Measurements from ENCODE around the gene TNNI3K. TPM values are rescaled to one million over a fixed set of nuclear protein-coding genes. Genes with fewer than 3 reads are reported as not detected.

TNNI3K gene
- total and polyA plus RNA-seq, 10 of the 15 experiments (the other 5 are each of a cell fraction or from before 2014, with no cell fraction given): 0.14 to 1.6 (median 0.44) TPM; not detected in 4

DNA sequence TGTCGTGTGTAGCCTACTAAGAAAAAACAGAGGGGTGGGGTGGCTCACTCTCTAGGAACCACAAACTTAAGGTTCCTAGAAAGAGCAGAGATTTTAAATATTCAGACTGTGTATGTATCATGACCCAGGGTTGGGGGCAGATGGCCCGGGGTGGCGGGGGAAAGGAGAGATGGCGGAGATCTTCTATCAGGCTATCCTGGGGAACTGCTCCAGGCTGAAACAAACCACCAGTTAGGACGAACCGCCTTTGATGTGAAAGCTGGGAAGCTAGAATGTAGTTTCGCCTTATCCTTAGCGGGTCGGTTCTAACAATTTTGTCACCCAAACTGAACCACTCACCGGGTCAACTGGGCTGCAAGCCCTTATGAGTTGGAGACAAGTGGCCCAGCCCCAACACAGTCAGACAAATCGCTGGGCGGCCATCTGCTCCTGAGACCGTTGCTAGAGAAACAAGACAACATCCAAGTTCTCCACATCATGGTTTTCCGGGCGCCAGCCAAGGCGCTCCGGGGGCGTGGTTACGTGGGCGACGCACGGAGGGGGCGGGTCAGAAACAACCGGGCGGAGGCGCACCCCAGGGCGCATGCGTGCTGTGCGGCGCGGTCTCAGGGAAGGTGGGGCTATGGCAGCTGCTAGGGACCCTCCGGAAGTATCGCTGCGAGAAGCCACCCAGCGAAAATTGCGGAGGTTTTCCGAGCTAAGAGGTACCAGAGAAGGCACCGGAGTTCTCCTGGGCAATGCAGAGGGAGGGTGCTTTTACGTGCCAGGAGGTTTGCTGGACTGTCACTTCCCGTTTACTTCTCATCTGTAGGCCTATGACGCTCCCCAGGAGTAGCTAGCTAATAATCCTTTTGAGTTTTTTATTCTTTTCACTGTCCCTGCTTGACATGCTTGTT, 37.3 kb upstream of the TNNI3K start, which contains the start of the genes FPGT and LRRIQ3 (continued):
- no peak for TF ChIP-seq MTA3 (IDR thresholded peaks at IDR 0.05; ENCODE audit: borderline replicate concordance, low read length)
- TF ChIP-seq SIX5 (IDR thresholded peaks at IDR 0.05; ENCODE audit: low read depth, low read length, severe bottlenecking): no peak
- TF ChIP-seq ESRRA (IDR thresholded peaks at IDR 0.05; ENCODE audit: low read length): no peak
- TF ChIP-seq, protein P1, sequence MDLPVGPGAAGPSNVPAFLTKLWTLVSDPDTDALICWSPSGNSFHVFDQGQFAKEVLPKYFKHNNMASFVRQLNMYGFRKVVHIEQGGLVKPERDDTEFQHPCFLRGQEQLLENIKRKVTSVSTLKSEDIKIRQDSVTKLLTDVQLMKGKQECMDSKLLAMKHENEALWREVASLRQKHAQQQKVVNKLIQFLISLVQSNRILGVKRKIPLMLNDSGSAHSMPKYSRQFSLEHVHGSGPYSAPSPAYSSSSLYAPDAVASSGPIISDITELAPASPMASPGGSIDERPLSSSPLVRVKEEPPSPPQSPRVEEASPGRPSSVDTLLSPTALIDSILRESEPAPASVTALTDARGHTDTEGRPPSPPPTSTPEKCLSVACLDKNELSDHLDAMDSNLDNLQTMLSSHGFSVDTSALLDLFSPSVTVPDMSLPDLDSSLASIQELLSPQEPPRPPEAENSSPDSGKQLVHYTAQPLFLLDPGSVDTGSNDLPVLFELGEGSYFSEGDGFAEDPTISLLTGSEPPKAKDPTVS (IDR thresholded peaks at IDR 0.05; ENCODE audit: low read depth, low read length): no peak
- TF ChIP-seq, protein P2, sequence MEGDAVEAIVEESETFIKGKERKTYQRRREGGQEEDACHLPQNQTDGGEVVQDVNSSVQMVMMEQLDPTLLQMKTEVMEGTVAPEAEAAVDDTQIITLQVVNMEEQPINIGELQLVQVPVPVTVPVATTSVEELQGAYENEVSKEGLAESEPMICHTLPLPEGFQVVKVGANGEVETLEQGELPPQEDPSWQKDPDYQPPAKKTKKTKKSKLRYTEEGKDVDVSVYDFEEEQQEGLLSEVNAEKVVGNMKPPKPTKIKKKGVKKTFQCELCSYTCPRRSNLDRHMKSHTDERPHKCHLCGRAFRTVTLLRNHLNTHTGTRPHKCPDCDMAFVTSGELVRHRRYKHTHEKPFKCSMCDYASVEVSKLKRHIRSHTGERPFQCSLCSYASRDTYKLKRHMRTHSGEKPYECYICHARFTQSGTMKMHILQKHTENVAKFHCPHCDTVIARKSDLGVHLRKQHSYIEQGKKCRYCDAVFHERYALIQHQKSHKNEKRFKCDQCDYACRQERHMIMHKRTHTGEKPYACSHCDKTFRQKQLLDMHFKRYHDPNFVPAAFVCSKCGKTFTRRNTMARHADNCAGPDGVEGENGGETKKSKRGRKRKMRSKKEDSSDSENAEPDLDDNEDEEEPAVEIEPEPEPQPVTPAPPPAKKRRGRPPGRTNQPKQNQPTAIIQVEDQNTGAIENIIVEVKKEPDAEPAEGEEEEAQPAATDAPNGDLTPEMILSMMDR (IDR thresholded peaks at IDR 0.05 in 2 of 3, conservative IDR thresholded peaks at IDR 0.05 in 1 of 3; ENCODE audit: control insufficient read depth in 2 of 3, extremely low read depth in 1 of 3, insufficient read depth in 1 of 3, low read depth in 3 of 3, low read length in 3 of 3): no peak
- peak; percentile 54 to 93 for TF ChIP-seq EGR1 (IDR thresholded peaks at IDR 0.05; ENCODE audit: borderline replicate concordance in 1 of 2, low read depth in 2 of 2, low read length in 2 of 2)
- TF ChIP-seq SMAD5 (IDR thresholded peaks at IDR 0.05; ENCODE audit: low read depth): peak; percentile 59; the same call in 1 of the 2 replicates
- TF ChIP-seq YY1 (IDR thresholded peaks at IDR 0.05; ENCODE audit: low read depth, low read length): peak; percentile 60
- TF ChIP-seq WRNIP1 (IDR thresholded peaks at IDR 0.05; ENCODE audit: borderline replicate concordance, low read depth, low read length): no peak
- TF ChIP-seq, protein P3, sequence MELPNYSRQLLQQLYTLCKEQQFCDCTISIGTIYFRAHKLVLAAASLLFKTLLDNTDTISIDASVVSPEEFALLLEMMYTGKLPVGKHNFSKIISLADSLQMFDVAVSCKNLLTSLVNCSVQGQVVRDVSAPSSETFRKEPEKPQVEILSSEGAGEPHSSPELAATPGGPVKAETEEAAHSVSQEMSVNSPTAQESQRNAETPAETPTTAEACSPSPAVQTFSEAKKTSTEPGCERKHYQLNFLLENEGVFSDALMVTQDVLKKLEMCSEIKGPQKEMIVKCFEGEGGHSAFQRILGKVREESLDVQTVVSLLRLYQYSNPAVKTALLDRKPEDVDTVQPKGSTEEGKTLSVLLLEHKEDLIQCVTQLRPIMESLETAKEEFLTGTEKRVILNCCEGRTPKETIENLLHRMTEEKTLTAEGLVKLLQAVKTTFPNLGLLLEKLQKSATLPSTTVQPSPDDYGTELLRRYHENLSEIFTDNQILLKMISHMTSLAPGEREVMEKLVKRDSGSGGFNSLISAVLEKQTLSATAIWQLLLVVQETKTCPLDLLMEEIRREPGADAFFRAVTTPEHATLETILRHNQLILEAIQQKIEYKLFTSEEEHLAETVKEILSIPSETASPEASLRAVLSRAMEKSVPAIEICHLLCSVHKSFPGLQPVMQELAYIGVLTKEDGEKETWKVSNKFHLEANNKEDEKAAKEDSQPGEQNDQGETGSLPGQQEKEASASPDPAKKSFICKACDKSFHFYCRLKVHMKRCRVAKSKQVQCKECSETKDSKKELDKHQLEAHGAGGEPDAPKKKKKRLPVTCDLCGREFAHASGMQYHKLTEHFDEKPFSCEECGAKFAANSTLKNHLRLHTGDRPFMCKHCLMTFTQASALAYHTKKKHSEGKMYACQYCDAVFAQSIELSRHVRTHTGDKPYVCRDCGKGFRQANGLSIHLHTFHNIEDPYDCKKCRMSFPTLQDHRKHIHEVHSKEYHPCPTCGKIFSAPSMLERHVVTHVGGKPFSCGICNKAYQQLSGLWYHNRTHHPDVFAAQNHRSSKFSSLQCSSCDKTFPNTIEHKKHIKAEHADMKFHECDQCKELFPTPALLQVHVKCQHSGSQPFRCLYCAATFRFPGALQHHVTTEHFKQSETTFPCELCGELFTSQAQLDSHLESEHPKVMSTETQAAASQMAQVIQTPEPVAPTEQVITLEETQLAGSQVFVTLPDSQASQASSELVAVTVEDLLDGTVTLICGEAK (IDR thresholded peaks at IDR 0.05; ENCODE audit: borderline replicate concordance): no peak
- TF ChIP-seq GATAD2B (conservative IDR thresholded peaks at IDR 0.05; ENCODE audit: low read depth): 0 out of 2 replicates have a peak, but pooled peaks have one; percentile 24
- TF ChIP-seq PML (IDR thresholded peaks at IDR 0.05; ENCODE audit: low read length): peak; percentile 67; the same call in 1 of the 2 replicates
- TF ChIP-seq, protein P4, sequence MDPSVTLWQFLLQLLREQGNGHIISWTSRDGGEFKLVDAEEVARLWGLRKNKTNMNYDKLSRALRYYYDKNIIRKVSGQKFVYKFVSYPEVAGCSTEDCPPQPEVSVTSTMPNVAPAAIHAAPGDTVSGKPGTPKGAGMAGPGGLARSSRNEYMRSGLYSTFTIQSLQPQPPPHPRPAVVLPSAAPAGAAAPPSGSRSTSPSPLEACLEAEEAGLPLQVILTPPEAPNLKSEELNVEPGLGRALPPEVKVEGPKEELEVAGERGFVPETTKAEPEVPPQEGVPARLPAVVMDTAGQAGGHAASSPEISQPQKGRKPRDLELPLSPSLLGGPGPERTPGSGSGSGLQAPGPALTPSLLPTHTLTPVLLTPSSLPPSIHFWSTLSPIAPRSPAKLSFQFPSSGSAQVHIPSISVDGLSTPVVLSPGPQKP (IDR thresholded peaks at IDR 0.05; ENCODE audit: low read depth, low read length): peak; percentile 54; the same call in 1 of the 2 replicates

Measured in GM12878 (cell line).